Astrocyte of the cerebellum (primary cell): ENCODE measurements around the gene SKAP2.

Experiments used
- DNase-seq: peaks from one replicate; pipeline ENCODE4 v3.0.0-alpha.2; 2011; ENCODE audit warnings: low read depth
- H3K4me3 ChIP-seq: 2 replicates; pipeline ENCODE4 v1.5.1; 2011; ENCODE audit warnings: mild to moderate bottlenecking, low read depth, low read length, moderate library complexity
- CTCF ChIP-seq: IDR thresholded peaks from 2 replicates; pipeline ENCODE4 v1.5.1; 2012; ENCODE audit warnings: low read length, low read depth, moderate library complexity, mild to moderate bottlenecking; ENCODE audit errors: missing control alignments
- in situ Hi-C: cut with HindIII; loops from 2 replicates; pipeline ENCODE4 v1.10.0; 2017; ENCODE audit warnings: low sequenced_read_pairs

Gene SKAP2

GRCh38 chr7:26619348-26619984, 244.9 kb downstream of the SKAP2 start:
- H3K4me3 ChIP-seq = no peak overlapping the region
- TF ChIP-seq CTCF = no peak
- no peak for DNase-seq
- in situ Hi-C loops = no loop called here

- TF ChIP-seq CTCF = no peak
- in situ Hi-C loops = no loop called here
- DNase-seq = no peak
- no peak overlapping the region for H3K4me3 ChIP-seq
These were observed 245.5 kb downstream of the SKAP2 start for GRCh38 chr7:26618898-26619297.

- in situ Hi-C loops = no loop called here
- DNase-seq = no peak
- H3K4me3 ChIP-seq = no peak overlapping the region
- TF ChIP-seq CTCF = no peak
These were observed 245.9 kb downstream of the SKAP2 start for GRCh38 chr7:26618449-26618848.
